Measurements from ENCODE around the gene HPD.

The HPD gene

DNA sequence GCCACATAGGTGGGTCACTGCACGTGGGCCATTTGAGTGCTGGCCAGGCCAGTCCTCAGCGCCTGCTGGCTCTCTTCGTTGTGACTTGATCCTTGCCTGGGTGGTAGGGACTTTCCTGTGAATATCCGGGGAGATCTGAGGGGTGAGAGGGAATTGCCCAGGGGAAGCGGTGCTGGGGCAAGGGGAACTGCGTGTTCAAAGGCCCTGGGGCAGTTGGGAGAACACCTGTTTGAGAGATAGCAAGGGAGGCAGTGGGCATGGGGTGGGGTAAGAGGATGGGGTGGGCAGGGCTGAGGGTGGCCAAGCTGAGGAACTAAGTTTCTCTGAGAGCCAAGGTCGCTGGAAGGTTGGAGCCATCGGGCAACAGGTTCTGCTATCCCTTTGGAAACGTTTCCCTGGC is 29.8 kb downstream of the HPD start:
- no peak for DNase-seq

DNA sequence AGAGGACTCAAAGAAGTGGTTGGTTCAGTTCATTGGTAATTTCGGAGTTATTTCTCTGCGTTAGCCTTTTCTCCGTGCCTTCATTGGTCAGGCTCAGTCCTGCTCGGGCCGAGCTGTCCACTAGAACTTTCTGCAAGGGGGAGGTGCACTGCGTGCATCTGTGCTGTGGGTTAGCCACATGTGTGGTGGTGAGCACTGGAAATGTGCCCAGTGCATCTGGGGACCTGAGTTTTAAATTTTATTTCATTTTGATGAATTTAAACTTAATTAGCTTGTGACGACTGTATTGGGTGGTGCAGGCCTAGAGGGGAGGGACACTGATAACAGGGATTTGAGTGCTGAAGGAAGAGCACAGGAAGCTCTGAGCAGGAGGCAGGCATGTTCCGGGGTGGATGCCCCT is 30.4 kb downstream of the HPD start:
- no peak for DNase-seq

DNA sequence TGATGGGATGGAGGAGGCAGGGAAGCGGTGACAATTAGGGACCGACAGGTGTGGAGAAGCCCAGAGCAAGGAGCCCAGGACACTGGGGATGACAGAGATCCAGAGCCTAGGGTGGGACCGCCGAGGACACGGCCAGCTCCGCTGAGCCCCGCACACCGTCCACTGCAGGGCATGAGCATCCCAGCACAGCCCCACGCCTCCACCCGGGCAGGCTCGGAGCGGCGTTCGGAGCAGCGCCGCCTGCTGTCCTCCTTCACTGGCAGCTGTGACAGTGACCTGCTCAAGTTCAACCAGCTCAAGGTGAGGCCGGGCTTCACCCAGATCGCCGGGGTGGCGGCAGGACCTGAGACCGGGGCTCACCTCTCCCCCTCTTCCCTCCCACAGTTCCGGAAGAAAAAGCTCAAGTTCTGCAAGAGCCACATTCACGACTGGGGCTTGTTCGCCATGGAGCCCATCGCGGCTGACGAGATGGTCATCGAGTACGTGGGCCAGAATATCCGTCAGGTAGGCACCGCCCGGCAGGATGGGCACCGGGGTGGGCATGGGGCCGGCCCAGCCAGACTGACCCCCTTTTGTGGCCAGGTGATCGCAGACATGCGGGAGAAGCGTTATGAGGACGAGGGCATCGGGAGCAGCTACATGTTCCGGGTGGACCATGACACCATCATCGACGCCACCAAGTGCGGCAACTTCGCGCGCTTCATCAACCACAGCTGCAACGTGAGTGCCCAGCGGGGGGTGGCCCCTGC is 31.1 kb downstream of the HPD start:
- no peak for DNase-seq

DNA sequence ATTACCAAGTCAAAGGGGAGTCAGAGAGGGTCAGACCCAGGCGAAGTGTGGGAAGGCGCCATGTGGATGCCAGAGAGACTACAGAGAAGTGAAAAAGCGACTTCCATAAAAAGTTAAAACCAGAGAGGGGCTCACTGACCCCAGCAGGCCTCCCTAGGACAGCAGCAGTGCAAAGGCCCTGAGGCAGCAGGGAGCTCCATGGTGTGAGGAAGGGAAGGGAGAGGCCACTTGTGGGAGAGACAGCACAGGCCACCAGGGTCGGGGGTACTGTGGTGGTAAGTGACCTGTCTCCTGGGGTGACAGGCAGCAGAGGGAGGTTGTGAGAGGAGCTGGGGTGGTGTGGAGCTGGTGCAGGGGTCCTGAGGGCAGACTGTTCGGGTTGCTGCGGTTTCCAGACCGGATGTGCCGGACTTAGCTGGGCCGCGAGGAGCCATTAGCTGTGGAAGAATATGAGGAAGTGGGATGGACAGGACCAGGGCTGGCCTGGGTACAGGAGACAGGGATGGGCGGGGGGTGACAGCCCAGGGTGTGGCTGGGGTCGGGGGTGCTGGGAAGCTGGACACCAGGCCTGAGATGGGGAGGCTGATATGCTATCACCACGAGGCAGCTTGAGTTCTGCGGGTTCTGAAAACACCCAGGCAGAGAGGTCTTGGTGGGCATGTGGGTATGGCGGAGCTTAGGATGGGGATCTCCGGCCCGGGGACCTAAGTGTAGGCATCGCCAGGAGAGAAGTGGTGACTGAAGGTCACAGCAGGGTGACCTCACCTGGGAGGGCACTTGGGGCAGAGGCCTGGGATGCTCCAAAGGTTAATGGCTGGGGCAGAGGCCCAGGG is 32.1 kb downstream of the HPD start:
- no peak for DNase-seq

DNA sequence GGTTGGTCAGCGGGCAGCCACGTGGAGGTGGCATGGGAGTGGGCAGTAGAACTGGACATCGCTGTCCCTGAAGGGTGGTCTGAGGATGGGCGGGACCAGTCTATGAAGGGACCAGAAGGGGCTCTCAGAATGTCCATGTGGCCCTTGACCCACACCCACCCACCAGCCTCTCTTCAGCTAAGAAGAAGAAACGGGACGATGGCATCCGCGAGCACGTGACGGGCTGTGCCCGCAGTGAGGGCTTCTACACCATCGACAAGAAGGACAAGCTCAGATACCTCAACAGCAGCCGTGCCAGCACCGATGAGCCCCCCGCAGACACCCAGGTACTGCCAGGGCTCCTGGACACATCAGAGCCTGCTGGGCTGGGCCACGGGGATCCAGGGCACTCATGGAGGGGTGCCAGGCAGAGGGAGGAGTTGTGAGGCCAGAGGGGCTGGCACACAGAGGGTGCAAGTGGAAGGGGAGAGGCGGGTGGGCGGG is 33.6 kb downstream of the HPD start:
- DNase-seq: no peak

DNA sequence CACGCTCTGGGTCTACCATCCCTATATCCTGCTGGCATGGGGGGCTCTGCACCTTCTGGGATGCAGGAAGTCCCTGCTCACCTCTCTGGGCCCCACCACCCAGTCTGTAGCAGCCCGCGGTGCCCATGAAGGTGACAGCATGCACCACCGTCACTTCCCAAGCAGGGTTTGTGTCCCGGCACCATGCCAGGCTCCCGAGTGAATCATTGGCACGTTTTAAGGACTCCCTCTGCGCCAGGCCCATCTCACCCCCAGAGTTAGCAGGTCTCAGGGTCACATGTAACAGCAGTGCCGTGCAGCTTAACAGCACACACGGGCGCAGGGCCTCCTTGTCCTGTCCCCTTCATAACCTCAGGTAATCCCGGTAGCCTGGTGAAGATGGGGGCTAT is 34.9 kb downstream of the HPD start:
- DNase-seq: no peak

DNA sequence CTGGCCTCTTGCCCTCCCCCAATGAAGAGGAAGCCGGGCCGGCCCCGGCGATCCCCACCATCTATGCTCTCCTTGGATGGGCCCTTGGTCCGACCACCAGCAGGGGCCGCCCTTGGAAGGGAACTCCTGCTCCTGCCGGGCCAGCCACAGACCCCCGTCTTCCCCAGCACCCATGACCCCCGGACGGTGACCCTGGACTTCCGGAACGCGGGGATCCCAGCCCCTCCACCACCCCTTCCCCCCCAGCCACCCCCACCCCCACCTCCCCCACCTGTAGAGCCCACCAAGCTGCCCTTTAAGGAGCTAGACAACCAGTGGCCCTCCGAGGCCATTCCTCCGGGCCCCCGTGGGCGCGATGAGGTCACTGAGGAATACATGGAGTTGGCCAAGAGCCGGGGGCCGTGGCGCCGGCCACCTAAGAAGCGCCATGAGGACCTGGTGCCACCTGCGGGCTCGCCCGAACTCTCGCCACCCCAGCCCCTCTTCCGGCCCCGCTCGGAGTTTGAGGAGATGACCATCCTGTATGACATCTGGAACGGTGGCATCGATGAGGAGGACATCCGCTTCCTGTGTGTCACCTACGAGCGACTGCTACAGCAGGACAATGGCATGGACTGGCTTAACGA is 35.4 kb downstream of the HPD start:
- DNase-seq: no peak

DNA sequence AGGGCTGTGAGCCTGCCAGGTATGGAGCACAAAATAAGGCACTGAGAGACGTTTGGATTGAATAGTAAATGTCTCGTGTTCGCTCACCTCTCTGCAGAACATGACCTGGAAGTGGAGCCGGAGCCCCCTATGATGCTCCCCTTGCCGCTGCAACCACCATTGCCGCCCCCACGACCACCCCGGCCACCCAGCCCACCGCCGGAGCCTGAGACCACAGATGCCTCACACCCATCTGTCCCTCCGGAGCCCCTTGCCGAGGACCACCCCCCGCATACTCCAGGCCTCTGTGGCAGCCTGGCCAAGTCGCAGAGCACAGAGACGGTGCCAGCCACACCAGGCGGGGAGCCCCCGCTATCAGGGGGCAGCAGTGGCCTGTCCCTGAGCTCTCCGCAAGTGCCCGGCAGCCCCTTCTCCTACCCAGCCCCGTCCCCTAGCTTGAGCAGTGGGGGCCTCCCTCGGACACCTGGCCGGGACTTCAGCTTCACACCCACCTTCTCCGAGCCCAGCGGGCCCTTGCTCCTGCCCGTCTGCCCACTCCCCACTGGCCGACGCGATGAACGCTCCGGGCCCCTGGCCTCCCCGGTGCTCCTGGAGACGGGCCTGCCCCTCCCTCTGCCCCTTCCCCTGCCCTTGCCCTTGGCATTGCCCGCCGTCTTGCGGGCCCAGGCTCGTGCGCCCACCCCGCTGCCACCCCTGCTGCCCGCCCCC is 36.1 kb downstream of the HPD start:
- no peak for DNase-seq

DNA sequence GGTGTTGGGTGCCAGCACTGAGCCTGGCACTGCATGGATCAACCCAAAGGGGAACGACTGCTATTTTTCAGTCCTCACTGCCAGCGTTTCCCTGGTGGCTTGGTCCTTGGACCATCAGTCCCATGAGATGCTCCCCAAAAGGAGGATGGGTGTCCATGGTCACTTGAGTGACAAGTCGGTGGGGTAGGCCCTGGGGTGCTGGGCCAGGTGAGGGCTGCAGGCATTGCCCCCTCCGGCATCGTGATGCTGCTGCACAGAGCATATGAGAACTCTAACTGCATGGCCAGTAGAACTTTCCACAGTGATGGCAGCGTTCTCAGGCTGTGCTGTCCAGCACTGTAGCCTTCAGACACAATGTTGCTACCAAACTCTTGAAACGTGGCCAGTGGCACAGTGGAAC is 38.6 kb downstream of the HPD start:
- DNase-seq: no peak

DNA sequence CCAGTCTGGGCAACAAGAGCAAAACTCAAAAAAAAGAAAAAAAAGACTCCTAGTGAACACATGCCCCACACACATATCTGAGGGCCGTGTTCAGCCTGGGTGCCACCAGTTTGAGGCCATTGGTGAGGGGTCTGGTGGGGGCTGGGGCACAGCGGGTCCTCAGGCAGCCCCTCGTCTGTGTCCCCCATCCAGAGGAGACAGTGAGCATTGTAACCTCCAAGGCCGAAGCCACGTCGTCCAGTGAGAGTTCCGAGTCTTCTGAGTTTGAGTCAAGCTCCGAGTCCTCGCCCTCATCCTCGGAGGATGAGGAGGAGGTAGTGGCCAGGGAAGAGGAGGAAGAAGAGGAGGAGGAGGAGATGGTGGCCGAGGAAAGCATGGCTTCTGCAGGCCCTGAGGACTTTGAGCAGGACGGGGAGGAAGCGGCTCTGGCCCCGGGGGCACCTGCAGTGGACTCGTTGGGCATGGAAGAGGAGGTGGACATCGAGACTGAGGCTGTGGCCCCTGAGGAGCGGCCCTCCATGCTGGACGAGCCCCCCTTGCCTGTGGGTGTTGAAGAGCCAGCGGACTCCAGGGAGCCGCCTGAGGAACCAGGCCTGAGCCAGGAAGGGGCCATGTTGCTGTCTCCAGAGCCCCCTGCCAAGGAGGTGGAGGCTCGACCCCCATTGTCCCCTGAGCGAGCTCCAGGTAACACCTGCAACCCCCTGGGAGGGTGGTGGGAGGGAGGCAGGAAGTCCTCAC is 39.3 kb downstream of the HPD start:
- DNase-seq: no peak

DNA sequence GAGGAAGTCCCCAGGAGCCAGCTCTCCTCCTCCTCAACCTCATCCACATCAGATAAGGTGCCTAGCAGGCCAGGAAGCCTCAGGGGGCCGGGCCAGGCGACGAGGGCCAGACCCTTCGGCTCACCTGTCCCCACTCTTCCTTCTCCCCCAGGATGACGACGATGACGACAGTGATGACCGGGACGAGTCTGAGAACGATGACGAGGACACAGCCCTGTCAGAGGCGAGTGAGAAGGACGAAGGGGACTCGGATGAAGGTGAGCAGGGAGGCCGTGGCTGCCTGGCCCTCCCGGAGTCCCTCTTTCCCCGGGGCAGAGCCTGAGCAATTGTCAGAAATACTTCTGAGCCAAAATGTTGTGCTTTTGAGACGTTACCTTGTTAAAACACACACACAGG is 41.0 kb downstream of the HPD start:
- DNase-seq: no peak

DNA sequence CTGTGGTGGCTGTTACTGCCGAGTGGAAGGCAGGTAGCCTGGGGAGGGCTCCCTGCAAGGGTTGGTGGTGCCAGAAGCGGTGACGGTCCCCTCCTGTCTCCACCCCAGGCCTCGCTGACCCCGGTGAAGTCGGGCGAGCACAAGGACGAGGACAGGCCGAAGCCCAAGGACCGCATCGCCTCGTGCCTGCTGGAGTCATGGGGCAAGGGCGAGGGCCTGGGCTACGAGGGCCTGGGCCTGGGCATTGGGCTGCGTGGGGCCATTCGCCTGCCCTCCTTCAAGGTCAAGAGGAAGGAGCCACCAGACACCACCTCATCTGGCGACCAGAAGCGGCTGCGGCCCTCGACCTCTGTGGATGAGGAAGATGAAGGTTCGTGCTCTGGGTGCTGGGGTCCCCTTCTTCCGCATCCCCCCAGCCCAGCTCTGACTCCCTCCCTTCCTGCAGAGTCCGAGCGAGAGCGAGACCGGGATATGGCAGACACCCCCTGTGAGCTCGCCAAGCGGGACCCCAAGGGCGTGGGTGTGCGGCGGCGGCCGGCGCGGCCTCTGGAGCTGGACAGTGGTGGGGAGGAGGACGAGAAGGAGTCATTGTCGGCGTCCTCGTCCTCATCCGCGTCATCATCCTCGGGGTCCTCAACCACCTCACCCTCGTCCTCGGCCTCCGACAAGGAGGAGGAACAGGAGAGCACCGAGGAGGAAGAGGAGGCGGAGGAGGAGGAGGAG is 41.6 kb downstream of the HPD start:
- DNase-seq: no peak

DNA sequence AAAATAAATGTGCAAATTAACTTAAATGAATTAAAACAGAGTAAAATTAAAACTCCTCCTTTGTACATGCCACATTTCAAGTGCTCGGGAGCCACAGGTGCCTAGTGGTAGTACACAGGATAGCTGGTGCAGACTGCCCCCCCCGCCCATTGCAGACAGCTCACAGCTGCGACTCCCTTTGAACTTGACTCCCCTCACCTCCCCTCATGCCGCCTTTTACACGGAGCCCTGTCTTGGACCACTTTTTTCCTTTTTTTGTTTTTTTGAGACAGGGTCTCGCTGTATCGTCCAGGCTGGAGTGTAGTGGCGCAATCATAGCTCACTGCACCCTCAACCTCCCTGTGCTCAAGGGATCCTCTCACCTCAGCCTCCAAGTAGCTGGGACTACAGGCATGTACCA is 43.4 kb downstream of the HPD start:
- no peak for DNase-seq

DNA sequence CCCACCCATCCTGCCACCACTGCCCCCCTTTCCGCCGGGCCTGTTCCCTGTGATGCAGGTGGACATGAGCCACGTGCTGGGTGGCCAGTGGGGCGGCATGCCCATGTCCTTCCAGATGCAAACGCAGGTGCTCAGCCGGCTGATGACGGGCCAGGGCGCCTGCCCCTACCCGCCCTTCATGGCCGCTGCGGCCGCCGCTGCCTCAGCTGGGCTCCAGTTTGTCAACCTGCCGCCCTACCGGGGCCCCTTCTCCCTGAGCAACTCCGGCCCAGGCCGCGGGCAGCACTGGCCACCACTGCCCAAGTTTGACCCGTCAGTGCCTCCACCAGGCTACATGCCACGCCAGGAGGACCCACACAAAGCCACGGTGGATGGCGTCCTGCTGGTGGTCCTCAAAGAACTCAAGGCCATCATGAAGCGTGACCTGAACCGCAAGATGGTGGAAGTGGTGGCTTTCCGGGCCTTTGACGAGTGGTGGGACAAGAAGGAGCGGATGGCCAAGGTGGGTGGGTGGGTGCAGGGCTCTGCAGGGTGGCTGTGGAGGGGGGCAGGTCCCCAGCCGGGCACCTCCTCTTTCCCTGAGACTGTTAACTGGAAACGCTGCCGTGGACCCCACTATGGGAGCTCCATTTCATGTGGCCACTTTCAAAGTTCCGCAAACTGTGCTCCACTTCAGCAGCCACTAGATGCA is 44.1 kb downstream of the HPD start:
- DNase-seq: no peak

DNA sequence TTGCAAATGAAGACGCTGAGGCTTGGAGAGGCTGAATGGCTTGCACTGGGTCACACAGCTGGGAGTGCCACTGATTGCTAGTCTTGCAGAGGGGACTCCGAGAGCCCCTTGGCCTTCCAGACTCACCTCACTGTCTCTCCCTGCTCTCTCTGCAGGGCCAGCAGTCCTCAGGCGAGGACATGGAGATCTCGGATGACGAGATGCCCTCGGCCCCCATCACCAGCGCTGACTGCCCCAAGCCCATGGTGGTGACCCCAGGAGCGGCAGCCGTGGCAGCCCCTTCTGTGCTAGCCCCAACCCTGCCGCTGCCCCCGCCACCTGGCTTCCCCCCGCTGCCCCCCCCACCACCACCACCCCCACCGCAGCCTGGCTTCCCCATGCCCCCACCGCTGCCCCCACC is 44.7 kb downstream of the HPD start:
- no peak for DNase-seq

DNA sequence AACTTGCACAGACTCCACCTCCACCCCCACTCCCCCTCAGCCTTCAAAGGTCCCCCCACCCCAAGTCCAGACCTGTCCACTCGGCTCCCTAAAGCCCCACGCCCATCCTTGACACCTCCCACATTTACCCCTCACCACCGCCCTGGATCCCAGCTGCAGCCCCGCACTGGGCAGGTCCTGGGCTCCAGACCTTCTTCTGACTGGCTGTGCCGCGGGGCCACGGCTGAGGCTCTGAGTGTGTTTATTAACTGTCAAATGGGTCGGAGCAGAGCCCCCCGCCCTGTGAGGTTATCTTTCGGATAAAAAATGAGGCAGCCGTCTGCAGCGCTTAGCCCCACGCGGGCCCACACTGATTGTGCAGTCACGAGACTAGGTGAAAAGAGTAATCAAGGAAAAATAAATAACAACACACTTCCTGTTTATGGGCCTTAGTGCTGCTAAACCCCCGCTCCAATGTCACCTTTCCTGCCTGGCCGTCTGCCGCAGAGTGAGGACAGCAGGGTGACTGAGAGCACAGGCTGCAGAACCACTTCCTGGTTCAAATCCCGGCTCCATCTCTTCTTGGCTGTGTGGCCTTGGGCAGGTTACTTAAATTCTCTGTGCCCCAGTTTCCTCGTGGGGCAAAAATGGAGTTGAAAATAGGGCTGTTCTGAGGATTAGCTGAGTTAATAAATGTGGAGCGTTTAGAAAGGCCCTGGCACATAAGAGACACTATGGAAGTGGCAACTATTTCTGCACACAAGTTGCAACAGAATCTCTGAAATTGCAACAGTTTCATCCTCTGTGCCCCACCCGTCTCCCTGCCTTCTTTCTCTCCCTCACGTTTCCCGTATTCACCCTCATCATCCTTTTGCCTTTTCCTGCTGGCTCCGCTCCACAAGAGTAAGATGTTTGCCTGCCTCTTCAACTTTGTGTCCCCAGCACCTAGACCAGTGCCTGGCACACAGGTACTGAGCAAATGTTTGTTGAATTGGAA is 45.5 kb downstream of the HPD start:
- no peak for DNase-seq

DNA sequence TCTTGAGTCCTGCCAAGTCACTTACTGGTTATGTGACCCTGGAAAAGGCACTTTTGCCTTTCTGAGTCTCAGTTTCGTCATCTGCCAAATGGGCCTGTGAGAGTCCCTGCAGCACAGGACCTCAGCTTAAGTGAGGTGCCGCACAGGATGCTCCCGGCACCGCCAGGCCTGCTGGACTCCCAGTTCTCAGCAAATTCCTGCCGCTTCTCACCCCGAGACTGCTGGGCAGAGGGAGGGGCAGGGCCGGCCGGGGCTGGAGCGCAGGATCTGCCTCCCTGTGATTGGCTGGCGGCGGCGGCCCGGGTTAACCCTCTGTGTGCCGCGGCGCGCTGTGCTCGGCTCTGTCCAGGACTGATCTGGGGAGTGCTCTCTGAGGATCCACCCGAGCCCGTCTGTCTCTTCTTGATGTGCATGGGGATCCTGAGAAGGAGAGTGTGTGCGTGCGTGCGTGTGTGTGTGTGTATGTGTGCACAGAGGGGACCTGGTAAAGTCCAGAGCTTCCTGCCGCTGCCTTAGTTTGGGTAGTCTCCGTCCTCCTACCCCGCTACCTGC is 46.3 kb downstream of the HPD start:
- DNase-seq: peak in 45 of 58 donors; percentile 12 to 75 (median 44)
